Dendritic cell treated with granulocyte-macrophage colony-stimulating factor and Interleukin-4, amounts not matched to agents 40 ng/mL and 50 ng/mL, for 4 days (primary cell): ENCODE measurements around the gene TRIAP1.

Source experiments
- H3K27ac Mint-ChIP-seq: one replicate; pipeline ENCODE4 v1.8.0; 2022; ENCODE audit warnings: mild to moderate bottlenecking, mixed read lengths
- H3K27me3 Mint-ChIP-seq: one replicate; pipeline ENCODE4 v1.8.0; 2022; ENCODE audit warnings: mild to moderate bottlenecking, mixed read lengths
- H3K36me3 Mint-ChIP-seq: one replicate; pipeline ENCODE4 v1.8.0; 2022; ENCODE audit warnings: low read depth, mixed read lengths
- H3K4me1 Mint-ChIP-seq: one replicate; pipeline ENCODE4 v1.8.0; 2022; ENCODE audit warnings: low read depth, mixed read lengths
- H3K4me3 Mint-ChIP-seq: one replicate; pipeline ENCODE4 v1.8.0; 2022; ENCODE audit warnings: mild to moderate bottlenecking, moderate library complexity, mixed read lengths
- H3K9me3 Mint-ChIP-seq: one replicate; pipeline ENCODE4 v1.8.0; 2022; ENCODE audit warnings: mixed read lengths
- intact Hi-C: fragments of 100-400 bp; cut with micrococcal nuclease; formaldehyde crosslinking; loops from one replicate; pipeline ENCODE4 v1.15.0; 2022

Gene TRIAP1

DNA sequence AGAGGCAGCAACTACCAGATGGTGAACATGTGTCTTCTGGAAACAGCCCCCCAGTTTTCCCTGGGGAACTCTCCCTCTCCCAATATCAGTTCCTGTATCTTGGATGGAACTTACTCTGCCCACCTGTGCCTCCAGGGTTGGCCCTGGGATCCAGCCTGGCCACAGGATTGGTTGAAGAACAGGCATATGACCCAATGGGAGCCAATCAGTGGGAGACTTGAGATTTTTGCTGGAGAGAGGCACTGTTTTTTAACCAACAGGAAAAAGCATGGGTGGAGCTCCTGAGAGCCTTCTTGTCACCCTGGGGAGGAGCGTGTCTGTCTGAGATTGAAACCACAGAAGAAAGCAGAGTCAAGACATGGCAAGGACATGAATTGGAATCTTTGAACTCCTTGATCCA lies 41.9 kb downstream of the TRIAP1 start:
- Mint-ChIP-seq H3K36me3 (no peaks in the 10 kb centered on the region), H3K4me1 (no peaks in the 10 kb centered on the region), H3K27me3 (peaks cover 13% of the 10 kb centered on the region), H3K27ac (no peak overlapping the region), H3K4me3 (no peak overlapping the region), H3K9me3 (no peaks in the 10 kb centered on the region)
- intact Hi-C loops, result no loop called here

DNA sequence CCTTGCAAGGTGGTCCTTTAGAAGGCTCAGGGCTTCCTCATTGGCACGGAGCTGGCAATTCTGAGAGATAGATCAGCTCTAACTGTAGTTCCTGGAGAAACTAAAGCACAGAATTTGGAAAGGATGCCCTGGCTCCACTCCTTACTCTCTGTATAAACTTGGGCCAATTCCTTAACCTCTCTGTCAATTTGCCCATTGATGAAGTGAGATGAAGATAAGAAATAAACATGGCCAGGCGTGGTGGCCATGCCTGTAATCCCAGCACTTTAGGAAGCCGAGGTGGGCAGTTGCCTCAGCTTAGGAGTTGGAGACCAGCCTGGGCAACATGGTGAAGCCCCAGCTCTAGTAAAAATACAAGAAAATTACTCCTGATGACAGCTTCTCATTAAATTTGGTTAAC lies 42.3 kb downstream of the TRIAP1 start:
- intact Hi-C loops, result no loop called here
- no peaks in the 10 kb centered on the region for H3K4me1 Mint-ChIP-seq
- H3K27me3 Mint-ChIP-seq, result peaks cover 13% of the 10 kb centered on the region
- H3K36me3 Mint-ChIP-seq, result no peaks in the 10 kb centered on the region
- H3K9me3 Mint-ChIP-seq, result no peaks in the 10 kb centered on the region
- H3K27ac Mint-ChIP-seq, result no peak overlapping the region
- H3K4me3 Mint-ChIP-seq, result no peak overlapping the region

DNA sequence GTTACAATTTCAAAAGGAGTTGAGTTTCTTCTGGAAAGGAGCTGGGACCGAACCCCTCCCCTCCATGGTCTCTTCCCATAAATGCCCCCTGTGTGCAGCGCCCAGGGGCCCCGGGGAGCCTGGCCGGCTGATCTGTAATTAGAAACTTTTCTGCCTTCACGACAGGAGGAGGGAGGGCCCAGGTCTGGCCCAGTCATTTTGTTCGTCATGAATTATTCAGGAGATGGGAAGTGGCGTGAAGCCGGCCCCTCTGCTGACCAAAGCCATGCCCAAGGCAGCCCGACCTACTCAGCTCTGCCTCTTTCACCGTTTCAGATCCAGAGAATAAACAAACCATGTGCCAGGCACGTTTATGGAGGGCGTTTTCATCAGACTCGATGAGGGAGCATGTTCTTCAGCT lies 44.0 kb downstream of the TRIAP1 start:
- no peak overlapping the region for H3K4me3 Mint-ChIP-seq
- peaks cover 21% of the 10 kb centered on the region for H3K27me3 Mint-ChIP-seq
- H3K4me1 Mint-ChIP-seq, result no peaks in the 10 kb centered on the region
- no peaks in the 10 kb centered on the region for H3K9me3 Mint-ChIP-seq
- no peaks in the 10 kb centered on the region for H3K36me3 Mint-ChIP-seq
- no peak overlapping the region for H3K27ac Mint-ChIP-seq
- intact Hi-C loops, result no loop called here

DNA sequence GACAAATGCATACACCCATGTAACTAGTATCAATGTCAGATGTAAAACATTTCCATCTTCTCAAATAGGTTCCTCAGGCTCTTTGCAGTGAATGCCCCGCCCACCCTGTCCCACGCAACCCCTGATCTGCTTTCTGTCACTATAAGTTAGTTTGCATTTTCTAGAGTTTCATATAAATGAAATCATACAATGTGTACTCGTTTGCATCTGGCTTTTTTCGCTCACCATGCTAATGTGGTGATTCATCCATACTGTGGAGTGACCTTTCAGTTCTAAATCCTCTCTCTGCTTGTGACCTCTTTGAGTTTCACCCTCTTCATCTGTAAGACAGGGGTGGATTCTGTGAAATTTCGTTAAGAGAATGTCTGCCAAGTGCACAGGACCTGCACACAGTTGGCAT lies 46.7 kb downstream of the TRIAP1 start:
- peaks cover 42% of the 10 kb centered on the region for H3K27me3 Mint-ChIP-seq
- no peak overlapping the region for H3K4me3 Mint-ChIP-seq
- no peaks in the 10 kb centered on the region for H3K4me1 Mint-ChIP-seq
- intact Hi-C loops, result no loop called here
- H3K27ac Mint-ChIP-seq, result no peak overlapping the region
- H3K9me3 Mint-ChIP-seq, result no peaks in the 10 kb centered on the region
- no peaks in the 10 kb centered on the region for H3K36me3 Mint-ChIP-seq

- H3K27me3 Mint-ChIP-seq, result peaks cover 54% of the 10 kb centered on the region
- no peak overlapping the region for H3K27ac Mint-ChIP-seq
- no peak overlapping the region for H3K4me3 Mint-ChIP-seq
- intact Hi-C loops, result no loop called here
- no peaks in the 10 kb centered on the region for H3K9me3 Mint-ChIP-seq
- H3K36me3 Mint-ChIP-seq, result no peaks in the 10 kb centered on the region
- H3K4me1 Mint-ChIP-seq, result no peaks in the 10 kb centered on the region
These were observed 48.2 kb downstream of the TRIAP1 start for GRCh38 chr12:120397824-120398540.

- no peak overlapping the region for H3K27ac Mint-ChIP-seq
- no peaks in the 10 kb centered on the region for H3K4me1 Mint-ChIP-seq
- intact Hi-C loops, result no loop called here
- H3K4me3 Mint-ChIP-seq, result no peak overlapping the region
- no peaks in the 10 kb centered on the region for H3K9me3 Mint-ChIP-seq
- no peaks in the 10 kb centered on the region for H3K36me3 Mint-ChIP-seq
- peaks cover 58% of the 10 kb centered on the region for H3K27me3 Mint-ChIP-seq
These were observed 51.5 kb downstream of the TRIAP1 start for GRCh38 chr12:120394483-120395367.
